GM21786 (cell line): ENCODE data around the gene AUTS2.

Source experiments
- ATAC-seq: cut with Tn5 transposase; IDR thresholded peaks from one replicate; pipeline ENCODE4 v1.9.1; 2021; ENCODE audit not compliant: unreplicated experiment

Gene AUTS2

DNA sequence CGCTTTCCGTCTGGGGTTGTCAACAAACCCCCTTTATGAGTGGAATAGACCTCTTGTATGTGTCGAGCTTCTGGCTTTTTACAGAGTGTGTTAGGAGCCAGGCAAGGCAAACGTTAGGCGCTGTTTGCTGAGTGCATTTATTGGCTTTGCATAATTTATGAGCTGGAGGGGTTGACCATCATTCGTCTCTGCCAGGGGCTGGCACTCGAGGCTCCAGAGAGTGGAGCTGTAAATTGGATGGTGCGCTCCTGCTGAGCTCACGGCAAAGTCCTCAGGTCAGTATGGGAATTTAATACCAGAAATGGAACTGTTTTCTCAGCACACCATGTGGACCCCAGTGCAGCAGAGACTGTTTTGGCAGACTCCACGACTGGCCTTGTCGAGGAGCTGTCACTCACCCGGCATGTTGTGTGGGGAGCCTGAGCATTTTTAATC lies 834.3 kb downstream of the AUTS2 start:
- ATAC-seq: no peak

DNA sequence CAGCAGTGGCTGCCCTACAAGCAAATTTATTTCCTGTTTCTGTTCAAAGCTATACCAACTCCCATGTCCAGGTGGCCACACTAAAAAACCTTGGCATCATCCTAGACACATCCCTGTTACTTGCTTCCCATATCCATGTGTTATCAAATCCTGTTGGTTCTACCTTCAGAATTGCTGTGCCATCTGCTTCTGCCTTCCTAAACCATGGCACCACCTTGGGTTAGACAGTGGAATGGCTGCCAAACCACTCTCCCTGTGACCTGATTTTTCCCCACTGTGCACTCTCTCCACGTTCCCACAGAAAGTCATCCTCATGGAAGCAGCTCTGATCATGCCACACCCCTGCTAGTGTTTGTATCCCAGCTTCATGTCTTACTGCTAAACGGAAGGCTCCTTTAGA lies 836.1 kb downstream of the AUTS2 start:
- no peak for ATAC-seq

DNA sequence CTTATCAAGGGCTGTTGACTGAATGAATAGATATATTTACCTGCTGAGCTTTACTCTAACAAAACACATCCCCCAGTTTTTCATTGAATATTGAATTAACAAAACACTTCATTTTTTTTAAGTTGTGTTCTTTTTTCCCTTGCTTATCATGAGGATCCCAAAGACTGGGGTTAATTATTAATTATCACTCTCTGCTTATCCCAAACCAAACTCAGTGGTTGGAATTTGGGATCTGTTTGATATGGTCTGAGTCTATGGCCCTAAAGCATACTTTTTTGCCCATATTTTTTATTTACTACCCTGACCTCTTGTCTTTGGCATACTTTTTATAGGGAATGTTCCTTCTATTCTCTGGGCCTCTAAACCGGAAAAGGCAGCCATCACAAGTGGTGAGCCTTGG lies 836.5 kb downstream of the AUTS2 start:
- ATAC-seq: no peak

DNA sequence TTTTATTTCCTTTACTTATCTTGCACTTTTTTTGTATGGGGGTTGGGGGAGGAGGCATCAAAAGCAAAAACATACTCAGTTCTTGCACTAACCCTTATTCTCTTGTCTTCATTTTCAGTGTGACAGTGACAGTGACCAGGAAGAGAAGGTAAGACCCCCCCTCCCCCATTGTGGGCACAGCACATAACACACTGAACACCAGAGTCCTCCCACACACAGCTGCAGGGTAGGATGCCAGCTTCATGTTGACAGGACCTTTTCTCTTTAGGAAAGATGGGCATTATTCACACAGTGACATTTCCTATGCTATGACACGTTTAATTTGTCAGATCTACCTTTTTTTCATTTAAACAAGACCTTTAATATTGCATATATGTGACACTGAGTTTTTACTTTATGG lies 837.4 kb downstream of the AUTS2 start:
- ATAC-seq: no peak

GRCh38 chr7:70436790-70437350 lies 838.6 kb downstream of the AUTS2 start:
- no peak for ATAC-seq

DNA sequence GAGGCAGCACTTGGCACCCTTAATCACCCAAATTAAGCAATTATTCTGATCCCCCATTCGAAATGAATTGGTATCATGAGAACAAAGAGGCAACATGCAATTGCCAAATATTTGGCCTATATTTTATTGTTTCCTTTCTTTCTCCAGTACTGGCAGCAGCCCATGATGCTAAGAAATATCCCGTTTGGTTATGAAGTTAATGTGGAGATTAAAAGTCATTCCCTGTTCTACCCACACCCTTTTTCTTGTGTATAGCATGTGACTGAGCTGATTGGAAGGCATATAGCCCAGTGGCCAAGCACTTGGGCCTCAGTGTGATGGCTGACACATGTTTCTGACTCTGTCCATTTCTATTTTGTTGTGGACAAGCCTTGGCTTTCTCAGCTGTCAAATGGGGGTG lies 841.4 kb downstream of the AUTS2 start:
- ATAC-seq: no peak

DNA sequence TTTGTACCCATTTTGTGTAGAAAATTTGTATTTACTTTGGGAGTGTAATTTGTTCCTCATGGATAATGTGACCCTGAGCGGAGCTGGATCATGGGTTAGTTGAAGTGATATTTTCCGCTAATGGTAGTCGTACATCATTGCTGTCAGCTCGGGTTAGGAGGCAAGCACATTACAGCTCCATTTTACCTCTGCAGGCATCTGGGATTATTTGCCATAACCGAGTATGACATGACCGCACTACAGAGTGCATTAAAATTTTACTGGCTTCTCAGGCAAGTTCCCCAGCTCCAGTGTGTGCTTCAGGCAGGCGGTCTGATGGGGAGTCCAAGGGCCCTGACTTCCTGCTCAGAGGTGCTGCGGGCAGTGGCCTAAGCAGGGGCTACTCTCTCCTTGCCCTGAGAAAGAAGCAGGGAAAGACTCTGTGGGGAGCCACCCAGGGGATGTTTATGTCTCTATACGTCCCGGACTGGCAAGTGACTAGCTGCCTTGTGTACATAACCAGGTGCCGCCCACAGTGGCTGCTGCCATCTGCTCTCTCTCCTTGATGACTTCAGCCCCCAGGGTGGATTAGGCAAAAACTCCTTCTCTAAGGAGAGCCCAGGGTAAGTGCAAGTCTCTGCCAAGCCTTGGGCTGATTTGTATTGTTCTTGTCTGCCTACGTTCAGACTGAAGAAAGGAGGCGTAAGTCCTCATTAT lies 848.3 kb downstream of the AUTS2 start:
- ATAC-seq: no peak

DNA sequence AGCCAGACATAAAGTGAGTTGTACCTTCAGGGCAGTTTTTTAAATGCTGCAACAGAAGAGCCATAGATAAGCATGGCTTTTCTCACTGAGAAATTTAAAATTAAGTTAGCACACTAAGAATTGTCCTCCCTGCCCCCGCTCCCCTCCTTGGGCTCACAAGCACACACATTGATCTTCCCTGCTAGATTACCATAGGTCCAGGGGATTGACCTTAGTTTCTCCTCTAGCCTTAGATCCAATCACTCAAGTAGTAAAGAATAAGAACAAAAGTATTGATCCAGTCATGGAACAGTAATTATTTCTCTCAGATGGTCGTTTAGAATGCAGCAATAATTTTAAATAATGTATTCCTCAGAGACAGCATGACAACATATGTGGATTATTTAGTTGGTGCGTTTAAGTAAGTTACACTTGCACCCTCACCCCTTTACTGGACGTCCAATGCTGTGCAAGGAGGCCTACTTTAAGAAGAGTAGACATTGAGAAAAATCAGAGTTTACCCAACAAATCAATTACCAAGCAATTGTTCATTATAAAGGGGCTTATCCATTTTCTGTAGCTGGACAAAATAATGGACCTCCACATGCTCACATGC lies 850.1 kb downstream of the AUTS2 start:
- ATAC-seq: no peak

- ATAC-seq: no peak
These were observed 852.5 kb downstream of the AUTS2 start for GRCh38 chr7:70450731-70451130.

DNA sequence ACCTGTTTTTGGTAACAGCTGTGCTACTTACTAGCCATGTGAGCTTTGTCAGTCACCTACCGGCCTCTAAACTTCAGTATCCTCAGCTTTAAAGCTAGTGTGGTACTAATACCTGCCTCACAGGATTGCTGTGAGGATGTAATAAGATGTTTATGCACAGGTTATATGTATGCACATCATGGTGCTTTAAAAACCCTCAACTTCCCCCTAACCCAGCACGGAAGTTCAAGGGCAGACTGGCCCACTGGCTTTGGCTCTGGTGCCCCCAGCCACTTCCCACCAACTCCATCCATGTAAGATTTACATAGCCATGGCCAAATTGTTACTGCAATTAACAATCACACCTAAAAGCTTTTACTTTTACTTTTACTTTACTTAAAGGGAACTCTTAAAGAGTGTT lies 857.6 kb downstream of the AUTS2 start:
- no peak for ATAC-seq

DNA sequence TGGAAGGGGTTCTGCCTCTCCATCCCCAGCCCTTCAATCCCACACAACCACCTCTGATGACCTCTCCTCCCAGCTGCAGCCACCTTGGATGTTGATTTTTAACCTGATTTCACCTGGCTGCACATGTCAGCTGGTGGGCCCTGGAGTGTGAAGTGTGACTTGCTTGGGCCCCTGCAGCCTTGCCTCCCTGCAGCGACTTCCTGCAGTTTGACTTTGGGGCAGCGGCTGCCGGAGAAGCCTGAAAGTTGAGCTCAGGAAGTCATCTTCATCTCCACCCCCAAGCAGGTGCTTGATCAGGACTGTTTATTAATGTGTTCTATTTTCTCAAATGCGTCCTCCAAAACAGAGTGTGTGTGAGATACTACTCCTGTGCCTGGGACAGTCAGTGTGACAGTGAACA lies 858.4 kb downstream of the AUTS2 start:
- ATAC-seq: peak; percentile 82

GRCh38 chr7:70457482-70457881 lies 859.2 kb downstream of the AUTS2 start:
- no peak for ATAC-seq

- no peak for ATAC-seq
These were observed 859.8 kb downstream of the AUTS2 start for GRCh38 chr7:70457883-70458680.

- ATAC-seq: no peak
These were observed 860.5 kb downstream of the AUTS2 start for GRCh38 chr7:70458745-70459144.

GRCh38 chr7:70459546-70459945 lies 861.3 kb downstream of the AUTS2 start:
- ATAC-seq: no peak

- ATAC-seq: no peak
These were observed 861.8 kb downstream of the AUTS2 start for GRCh38 chr7:70460071-70460470.

GRCh38 chr7:70460562-70460961 lies 862.3 kb downstream of the AUTS2 start:
- no peak for ATAC-seq

- ATAC-seq: no peak
These were observed 865.2 kb downstream of the AUTS2 start for GRCh38 chr7:70463352-70463938.

- no peak for ATAC-seq
These were observed 868.6 kb downstream of the AUTS2 start for GRCh38 chr7:70466725-70467364.

DNA sequence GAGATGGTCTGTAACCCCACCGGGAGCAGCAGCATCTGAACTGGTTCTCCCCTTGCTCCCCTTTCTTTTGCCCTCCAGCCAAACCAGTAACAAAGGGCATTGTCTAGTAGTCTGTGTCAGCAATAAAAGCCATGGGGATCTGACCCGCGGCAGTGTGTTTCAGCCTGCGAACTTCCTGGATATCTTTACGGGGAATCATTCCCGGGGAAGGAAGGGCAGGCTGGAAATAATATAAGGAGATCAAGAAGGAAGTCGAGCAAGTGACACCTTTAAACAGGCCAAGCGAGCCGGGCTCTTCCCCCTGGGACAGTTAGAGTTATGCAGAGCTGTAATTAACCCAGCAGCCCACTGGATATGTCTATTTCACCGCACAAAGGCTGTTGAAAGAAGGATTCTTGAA lies 872.5 kb downstream of the AUTS2 start:
- ATAC-seq: no peak
